GM12872 (cell line): Measurements from ENCODE around the gene FTL.

Experiments used
- TF ChIP-seq, protein P1 (sequence below): IDR thresholded peaks from 3 replicates; pipeline ENCODE4 v1.5.1; 2011; ENCODE audit warnings: low read depth, mild to moderate bottlenecking, low read length, moderate library complexity; ENCODE audit not compliant: insufficient read depth

FTL gene

DNA sequence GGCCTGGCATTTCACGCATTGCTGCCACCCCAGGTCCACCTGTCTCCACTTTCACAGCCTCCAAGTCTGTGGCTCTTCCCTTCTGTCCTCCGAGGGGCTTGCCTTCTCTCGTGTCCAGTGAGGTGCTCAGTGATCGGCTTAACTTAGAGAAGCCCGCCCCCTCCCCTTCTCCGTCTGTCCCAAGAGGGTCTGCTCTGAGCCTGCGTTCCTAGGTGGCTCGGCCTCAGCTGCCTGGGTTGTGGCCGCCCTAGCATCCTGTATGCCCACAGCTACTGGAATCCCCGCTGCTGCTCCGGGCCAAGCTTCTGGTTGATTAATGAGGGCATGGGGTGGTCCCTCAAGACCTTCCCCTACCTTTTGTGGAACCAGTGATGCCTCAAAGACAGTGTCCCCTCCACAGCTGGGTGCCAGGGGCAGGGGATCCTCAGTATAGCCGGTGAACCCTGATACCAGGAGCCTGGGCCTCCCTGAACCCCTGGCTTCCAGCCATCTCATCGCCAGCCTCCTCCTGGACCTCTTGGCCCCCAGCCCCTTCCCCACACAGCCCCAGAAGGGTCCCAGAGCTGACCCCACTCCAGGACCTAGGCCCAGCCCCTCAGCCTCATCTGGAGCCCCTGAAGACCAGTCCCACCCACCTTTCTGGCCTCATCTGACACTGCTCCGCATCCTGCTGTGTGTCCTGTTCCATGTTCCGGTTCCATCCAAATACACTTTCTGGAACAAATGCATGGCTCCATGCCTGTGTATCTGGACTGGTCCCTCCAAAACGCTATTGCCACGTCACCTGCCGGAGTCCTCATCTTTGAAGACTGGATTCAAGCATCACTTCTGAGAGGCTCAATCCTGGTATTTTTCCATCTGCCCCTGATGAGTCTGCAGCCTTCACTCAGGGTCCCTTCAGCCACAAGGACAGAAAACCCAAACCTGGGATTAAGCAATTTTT is 42.3 kb upstream of the FTL start:
- TF ChIP-seq, protein P1, sequence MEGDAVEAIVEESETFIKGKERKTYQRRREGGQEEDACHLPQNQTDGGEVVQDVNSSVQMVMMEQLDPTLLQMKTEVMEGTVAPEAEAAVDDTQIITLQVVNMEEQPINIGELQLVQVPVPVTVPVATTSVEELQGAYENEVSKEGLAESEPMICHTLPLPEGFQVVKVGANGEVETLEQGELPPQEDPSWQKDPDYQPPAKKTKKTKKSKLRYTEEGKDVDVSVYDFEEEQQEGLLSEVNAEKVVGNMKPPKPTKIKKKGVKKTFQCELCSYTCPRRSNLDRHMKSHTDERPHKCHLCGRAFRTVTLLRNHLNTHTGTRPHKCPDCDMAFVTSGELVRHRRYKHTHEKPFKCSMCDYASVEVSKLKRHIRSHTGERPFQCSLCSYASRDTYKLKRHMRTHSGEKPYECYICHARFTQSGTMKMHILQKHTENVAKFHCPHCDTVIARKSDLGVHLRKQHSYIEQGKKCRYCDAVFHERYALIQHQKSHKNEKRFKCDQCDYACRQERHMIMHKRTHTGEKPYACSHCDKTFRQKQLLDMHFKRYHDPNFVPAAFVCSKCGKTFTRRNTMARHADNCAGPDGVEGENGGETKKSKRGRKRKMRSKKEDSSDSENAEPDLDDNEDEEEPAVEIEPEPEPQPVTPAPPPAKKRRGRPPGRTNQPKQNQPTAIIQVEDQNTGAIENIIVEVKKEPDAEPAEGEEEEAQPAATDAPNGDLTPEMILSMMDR: no peak

DNA sequence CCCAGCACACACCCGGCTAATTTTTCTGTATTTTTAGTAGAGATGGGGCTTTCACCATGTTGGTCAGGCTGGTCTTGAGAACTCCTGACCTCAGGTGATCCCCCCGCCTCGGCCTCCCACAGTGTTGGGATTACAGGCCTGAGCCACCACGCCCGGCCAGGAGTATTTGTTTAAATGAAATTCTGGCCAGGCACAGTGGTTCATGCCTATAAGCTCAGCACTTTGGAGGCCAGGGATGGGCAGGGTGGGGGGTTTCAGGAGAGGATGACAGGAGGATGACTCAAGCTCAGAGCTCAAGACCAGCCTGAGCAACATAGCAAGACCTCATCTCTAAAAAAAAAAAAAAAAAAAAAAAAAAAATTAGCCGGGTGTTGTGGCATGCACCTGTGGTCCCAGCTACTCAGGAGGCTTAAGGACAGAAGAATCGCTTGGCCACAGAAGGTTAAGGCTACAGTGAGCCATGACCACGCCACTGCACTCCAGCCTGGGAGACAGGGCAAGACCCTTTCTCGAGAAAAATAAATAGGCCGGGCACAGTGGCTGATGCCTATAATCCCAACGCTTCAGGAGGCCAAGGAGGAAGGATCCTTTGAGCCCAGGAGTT is 39.8 kb upstream of the FTL start:
- TF ChIP-seq, protein P1: no peak

DNA sequence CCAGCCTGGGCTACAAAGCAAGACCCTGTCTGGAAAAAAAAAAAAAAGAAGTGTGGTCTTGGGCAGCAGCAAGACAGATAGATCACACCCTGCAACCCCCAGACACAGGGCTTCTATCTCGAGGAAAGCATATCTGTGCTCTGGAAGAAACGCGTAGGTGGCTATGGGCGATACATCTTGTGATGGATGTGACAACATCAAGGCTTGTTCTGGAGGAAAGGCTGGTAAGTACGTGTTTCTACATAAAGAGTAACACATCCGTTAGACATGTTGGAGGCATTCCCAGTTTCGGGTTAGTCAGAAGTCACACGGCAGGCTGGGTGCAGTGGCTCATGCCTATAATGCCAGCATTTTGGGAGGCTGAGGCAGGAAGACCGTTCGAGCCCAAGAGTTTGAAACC is 38.2 kb upstream of the FTL start:
- TF ChIP-seq, protein P1: no peak

DNA sequence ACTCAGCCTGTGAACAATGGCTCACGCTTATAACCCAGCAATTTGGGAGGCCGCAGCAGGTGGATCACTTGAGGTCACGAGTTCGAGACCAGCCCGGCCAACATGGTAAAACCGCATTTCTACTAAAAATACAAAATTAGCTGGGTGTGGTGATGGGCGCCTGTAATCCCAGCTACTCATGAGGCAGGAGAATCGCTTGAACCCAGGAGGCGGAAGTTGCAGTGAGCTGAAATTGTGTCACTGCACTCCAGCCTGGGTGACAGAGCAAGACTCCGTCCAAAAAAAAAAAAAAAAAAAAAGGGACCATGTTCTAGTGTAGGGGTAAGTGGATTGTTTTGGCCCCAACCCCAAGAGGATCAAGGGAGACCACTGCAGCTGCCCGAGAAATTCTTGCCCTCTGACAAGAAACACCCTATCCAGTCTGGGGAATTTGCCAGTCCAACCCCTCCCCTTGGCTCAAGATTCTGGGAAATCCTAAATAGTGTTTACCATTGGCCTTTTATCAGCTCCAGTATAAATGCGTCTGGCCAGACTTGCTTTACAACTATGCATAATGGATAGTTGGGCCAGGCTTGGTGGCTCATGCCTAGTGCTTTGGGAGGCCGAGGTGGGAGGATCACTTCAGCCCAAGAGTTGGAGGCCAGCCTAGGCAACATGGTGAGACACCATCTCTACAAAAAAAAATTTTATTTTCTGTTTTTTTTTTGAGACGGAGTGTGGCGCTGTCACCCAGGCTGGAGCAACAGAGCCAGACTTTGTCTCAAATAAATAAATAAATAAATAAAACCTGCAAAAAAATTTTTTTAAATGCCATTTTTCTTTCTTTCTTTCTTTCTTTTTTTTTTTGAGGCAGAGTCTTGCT is 36.7 kb upstream of the FTL start:
- TF ChIP-seq, protein P1: no peak

DNA sequence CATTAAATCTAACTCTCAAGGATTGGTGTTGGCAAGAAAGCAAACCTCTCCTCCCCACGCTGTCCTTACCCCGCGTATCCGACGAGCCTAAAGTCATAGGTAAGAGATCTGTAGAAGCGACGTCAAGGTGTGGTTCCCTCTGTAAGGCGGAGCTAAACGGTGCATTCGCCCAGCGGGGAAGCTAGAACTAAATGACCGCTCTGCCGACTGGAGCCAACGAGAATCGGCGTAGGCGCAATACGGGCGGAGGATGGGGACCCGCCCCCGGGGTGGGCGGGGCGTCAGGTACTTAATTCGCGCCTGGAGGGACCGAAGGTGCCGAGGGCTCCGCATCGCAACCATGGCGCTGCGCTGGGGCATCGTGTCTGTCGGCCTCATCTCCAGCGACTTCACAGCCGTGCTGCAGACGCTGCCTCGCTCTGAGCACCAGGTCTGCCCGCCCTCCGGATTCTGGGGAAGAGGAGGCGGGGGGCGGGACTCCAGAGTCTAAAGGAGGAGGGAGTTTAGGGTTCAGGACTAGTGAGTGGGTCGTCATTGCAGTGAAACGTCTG is 31.7 kb upstream of the FTL start, which contains the start of gene DHDH:
DHDH (plus strand) TSS at position 318 of the 551 bp plus-strand sequence; CDS start at position 341, 23 bp downstream.
- TF ChIP-seq, protein P1: no peak

DNA sequence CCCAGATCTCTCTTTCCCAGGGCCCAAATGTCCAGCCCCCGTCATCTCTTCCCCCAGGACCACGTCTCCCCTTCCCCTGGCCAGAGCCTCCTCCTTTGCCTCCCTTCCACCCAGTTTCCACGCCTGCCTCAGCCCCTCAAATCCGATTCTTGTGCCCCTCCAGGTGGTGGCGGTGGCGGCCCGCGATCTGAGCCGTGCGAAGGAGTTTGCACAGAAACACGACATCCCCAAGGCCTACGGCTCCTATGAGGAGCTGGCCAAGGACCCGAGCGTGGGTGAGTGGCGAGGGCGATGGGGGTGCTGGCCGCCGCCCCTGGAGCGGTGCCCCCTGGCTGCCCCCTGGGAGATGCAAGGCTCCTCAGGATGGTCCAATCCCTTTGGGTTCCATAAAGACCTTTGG is 30.3 kb upstream of the FTL start:
- TF ChIP-seq, protein P1: no peak
